WTC11 (cell line): ENCODE data around the gene RAI14. TPM values are rescaled to one million over a fixed set of nuclear protein-coding genes. Genes with fewer than 3 reads are reported as not detected.

Experiments used
- ATAC-seq: fragments of 200-7000 bp; cut with Tn5 transposase; 2 replicates; pipeline ENCODE4 v1.10.0; 2021; ENCODE audit warnings: mild to moderate bottlenecking, moderate library complexity
- CTCF ChIA-PET: fragments of 300-600 bp; sonication (Branson Sonifier 250); formaldehyde crosslinking; loops from one replicate; lab custom pipeline; 2021; ENCODE audit warnings: antibody characterized with exemption; lab: Charles Lee
- POLR2A ChIA-PET: fragments of 350-600 bp; sonication (Branson Sonifier 250); formaldehyde crosslinking; loops from one replicate; lab custom pipeline; 2021; ENCODE audit warnings: antibody characterized with exemption; lab: Charles Lee
- DNase-seq: peaks from one replicate; pipeline ENCODE4 v3.0.0; 2021; ENCODE audit warnings: low spot score
- H3K27ac Mint-ChIP-seq: 2 replicates; pipeline ENCODE4 v1.8.0; 2021; ENCODE audit warnings: mixed read lengths
- H3K27me3 Mint-ChIP-seq: 2 replicates; pipeline ENCODE4 v1.8.0; 2021; ENCODE audit warnings: low read depth, mild to moderate bottlenecking, moderate library complexity, mixed read lengths
- H3K36me3 Mint-ChIP-seq: 2 replicates; pipeline ENCODE4 v1.8.0; 2021; ENCODE audit warnings: mixed read lengths
- H3K4me1 Mint-ChIP-seq: 2 replicates; pipeline ENCODE4 v1.8.0; 2022; ENCODE audit warnings: mixed read lengths
- H3K4me3 Mint-ChIP-seq: 2 replicates; pipeline ENCODE4 v1.8.0; 2021; ENCODE audit warnings: mild to moderate bottlenecking, moderate library complexity, mixed read lengths
- H3K9me3 Mint-ChIP-seq: 2 replicates; pipeline ENCODE4 v1.8.0; 2021; ENCODE audit warnings: mixed read lengths
- ATF3 ChIP-seq: sonication (generic); formaldehyde crosslinking; conservative IDR thresholded peaks from 2 replicates; pipeline ENCODE4 v1.8.1; 2022; ENCODE audit warnings: mild to moderate bottlenecking, missing genetic modification reagents
- E2F4 ChIP-seq: sonication (generic); formaldehyde crosslinking; IDR thresholded peaks from 2 replicates; pipeline ENCODE4 v1.8.1; 2022; ENCODE audit warnings: low read depth, mild to moderate bottlenecking, moderate library complexity, missing genetic modification reagents, borderline replicate concordance
- E2F5 ChIP-seq: sonication (generic); formaldehyde crosslinking; IDR thresholded peaks from 2 replicates; pipeline ENCODE4 v1.8.1; 2022; ENCODE audit warnings: mild to moderate bottlenecking, moderate library complexity, missing genetic modification reagents
- ESRRA ChIP-seq: sonication (generic); formaldehyde crosslinking; IDR thresholded peaks from 2 replicates; pipeline ENCODE4 v1.8.1; 2022; ENCODE audit warnings: mild to moderate bottlenecking, missing genetic modification reagents, borderline replicate concordance
- ETV6 ChIP-seq: sonication (generic); formaldehyde crosslinking; IDR thresholded peaks from 2 replicates; pipeline ENCODE4 v1.8.1; 2022; ENCODE audit warnings: mild to moderate bottlenecking, missing genetic modification reagents
- HMGXB4 ChIP-seq: sonication (generic); formaldehyde crosslinking; IDR thresholded peaks from 2 replicates; pipeline ENCODE4 v1.8.1; 2023; ENCODE audit warnings: mild to moderate bottlenecking, moderate library complexity, missing genetic modification reagents
- MXD4 ChIP-seq: fragments of 250-450 bp; sonication (Bioruptor Pico); IDR thresholded peaks from 2 replicates; pipeline ENCODE4 v1.8.0; 2021; ENCODE audit warnings: mild to moderate bottlenecking, moderate library complexity, borderline replicate concordance
- NFATC4 ChIP-seq: fragments of 250-450 bp; sonication (Bioruptor Pico); IDR thresholded peaks from 2 replicates; pipeline ENCODE4 v1.9.0; 2021; ENCODE audit warnings: mild to moderate bottlenecking
- PREB ChIP-seq: sonication (generic); formaldehyde crosslinking; IDR thresholded peaks from 2 replicates; pipeline ENCODE4 v1.8.1; 2022; ENCODE audit warnings: mild to moderate bottlenecking, missing genetic modification reagents, moderate library complexity, borderline replicate concordance
- TP53 ChIP-seq: sonication (generic); formaldehyde crosslinking; IDR thresholded peaks from 2 replicates; pipeline ENCODE4 v1.8.1; 2023; ENCODE audit warnings: mild to moderate bottlenecking, missing genetic modification reagents
- ZNF317 ChIP-seq: sonication (generic); formaldehyde crosslinking; IDR thresholded peaks from 2 replicates; pipeline ENCODE4 v1.8.1; 2023; ENCODE audit warnings: low read depth, mild to moderate bottlenecking, moderate library complexity, missing genetic modification reagents, borderline replicate concordance
- ZNF396 ChIP-seq: fragments of 250-450 bp; sonication (Bioruptor Pico); IDR thresholded peaks from 2 replicates; pipeline ENCODE4 v1.8.0; 2021; ENCODE audit warnings: mild to moderate bottlenecking, moderate library complexity, borderline replicate concordance
- ZNF416 ChIP-seq: fragments of 250-450 bp; sonication (Bioruptor Pico); IDR thresholded peaks from 2 replicates; pipeline ENCODE4 v1.9.0; 2021; ENCODE audit warnings: mild to moderate bottlenecking, inconsistent platforms
- ZNF423 ChIP-seq: fragments of 250-450 bp; sonication (Bioruptor Pico); IDR thresholded peaks from 2 replicates; pipeline ENCODE4 v2.1.2; 2022; ENCODE audit warnings: mild to moderate bottlenecking, moderate library complexity
- ZNF512 ChIP-seq: sonication (generic); formaldehyde crosslinking; IDR thresholded peaks from 2 replicates; pipeline ENCODE4 v1.8.1; 2022; ENCODE audit warnings: missing genetic modification reagents, borderline replicate concordance
- ZNF671 ChIP-seq: fragments of 250-450 bp; sonication (Bioruptor Pico); IDR thresholded peaks from 2 replicates; pipeline ENCODE4 v1.8.0; 2021; ENCODE audit warnings: mild to moderate bottlenecking
- total RNA-seq: library from RNA; stranded (reverse); gene quantifications from 3 replicates; pipeline ENCODE4 v1.2.3, GENCODE V29; 2021
- TF ChIP-seq, protein P1 (sequence below): sonication (generic); formaldehyde crosslinking; IDR thresholded peaks from 2 replicates; pipeline ENCODE4 v1.8.0; 2023; ENCODE audit warnings: missing genetic modification reagents
- TF ChIP-seq, protein P2 (sequence below): sonication (generic); formaldehyde crosslinking; IDR thresholded peaks from 2 replicates; pipeline ENCODE4 v1.8.1; 2023; ENCODE audit warnings: mild to moderate bottlenecking, missing genetic modification reagents, moderate library complexity

The RAI14 gene
- total RNA-seq, 1 experiment from 2014 or later = 185 TPM

- CTCF ChIA-PET = no interaction called here
- 0 out of 2 replicates have a peak overlapping the region, but pooled peaks have one; percentile 13 for H3K27ac Mint-ChIP-seq
- no peaks in the 10 kb centered on the region for H3K27me3 Mint-ChIP-seq
- no peak for TF ChIP-seq ESRRA (CRISPR knock-in tag)
- no peak overlapping the region for H3K4me3 Mint-ChIP-seq
- H3K36me3 Mint-ChIP-seq = peaks cover 42% of the 10 kb centered on the region
- peaks cover 20% of the 10 kb centered on the region for H3K4me1 Mint-ChIP-seq
- H3K9me3 Mint-ChIP-seq = peaks cover 36% of the 10 kb centered on the region
- POLR2A ChIA-PET = no interaction called here
- no peak for DNase-seq
- peak; percentile 45 for ATAC-seq
Observed at GRCh38 chr5:34789021-34789531, 132.9 kb downstream of the RAI14 start.

DNA sequence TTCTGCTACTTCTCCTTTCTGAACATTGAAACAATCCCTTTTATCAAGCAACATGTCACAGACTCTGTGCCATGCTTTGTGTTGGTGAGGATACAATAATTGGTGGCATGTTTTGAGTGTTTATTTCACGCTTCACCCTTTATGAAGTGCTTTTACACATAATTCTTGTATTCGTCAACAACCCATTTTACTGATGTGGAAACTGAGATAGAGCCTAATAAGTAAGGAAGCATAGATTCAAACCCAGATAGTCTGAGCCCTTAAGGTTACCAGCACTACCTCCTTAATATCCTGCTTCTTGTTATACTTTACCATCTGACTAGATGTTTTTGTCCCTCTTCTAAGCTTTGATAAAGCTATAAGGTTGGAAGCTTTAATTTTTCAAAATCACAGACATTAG is 133.5 kb downstream of the RAI14 start:
- Mint-ChIP-seq H3K36me3 (peaks cover 37% of the 10 kb centered on the region), H3K27ac (no peak overlapping the region), H3K4me1 (peaks cover 20% of the 10 kb centered on the region), H3K4me3 (no peak overlapping the region), H3K9me3 (peaks cover 31% of the 10 kb centered on the region), H3K27me3 (no peaks in the 10 kb centered on the region)
- TF ChIP-seq ZNF423 (CRISPR knock-in tag) (no peak), ZNF416 (CRISPR knock-in tag) (no peak), ESRRA (CRISPR knock-in tag) (no peak), E2F5 (CRISPR knock-in tag) (no peak)
- ATAC-seq (no peak), DNase-seq (no peak)
- ChIA-PET CTCF (interaction anchor here (0.5 kb wide), 1 partner anchor 33 kb away, joined by 3 read pairs; no protein-coding TSS in a partner anchor), POLR2A (no interaction called here)

DNA sequence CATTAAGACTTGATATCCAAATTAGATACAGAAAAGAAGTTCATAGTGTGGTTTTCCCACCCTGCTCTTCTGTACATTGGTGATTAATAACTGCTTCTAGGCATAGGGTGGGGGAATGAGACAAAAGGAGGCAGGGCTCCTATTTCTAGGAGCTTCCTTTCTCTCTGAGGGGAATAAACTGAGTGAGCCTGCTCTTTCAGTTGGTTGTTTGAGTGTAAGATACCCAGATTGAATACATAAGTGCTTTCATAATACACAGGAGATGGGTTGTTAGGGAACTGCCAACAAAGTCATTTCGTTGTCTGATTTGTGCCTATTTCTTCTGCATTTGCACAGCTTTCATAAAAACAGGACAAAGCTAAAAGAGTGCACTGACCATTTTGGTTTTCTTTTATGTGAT is 133.9 kb downstream of the RAI14 start:
- H3K27ac Mint-ChIP-seq = no peak overlapping the region
- H3K4me3 Mint-ChIP-seq = no peak overlapping the region
- POLR2A ChIA-PET = no interaction called here
- CTCF ChIA-PET = interaction anchor here (0.5 kb wide), 1 partner anchor 33 kb away, joined by 3 read pairs; no protein-coding TSS in a partner anchor
- H3K27me3 Mint-ChIP-seq = no peaks in the 10 kb centered on the region
- DNase-seq (no peak), ATAC-seq (no peak)
- peaks cover 28% of the 10 kb centered on the region for H3K9me3 Mint-ChIP-seq
- peaks cover 37% of the 10 kb centered on the region for H3K36me3 Mint-ChIP-seq
- H3K4me1 Mint-ChIP-seq = peaks cover 20% of the 10 kb centered on the region
- no peak for TF ChIP-seq NFATC4 (CRISPR knock-in tag)
- TF ChIP-seq ATF3 = no peak
- no peak for TF ChIP-seq HMGXB4
- TF ChIP-seq, protein P1, sequence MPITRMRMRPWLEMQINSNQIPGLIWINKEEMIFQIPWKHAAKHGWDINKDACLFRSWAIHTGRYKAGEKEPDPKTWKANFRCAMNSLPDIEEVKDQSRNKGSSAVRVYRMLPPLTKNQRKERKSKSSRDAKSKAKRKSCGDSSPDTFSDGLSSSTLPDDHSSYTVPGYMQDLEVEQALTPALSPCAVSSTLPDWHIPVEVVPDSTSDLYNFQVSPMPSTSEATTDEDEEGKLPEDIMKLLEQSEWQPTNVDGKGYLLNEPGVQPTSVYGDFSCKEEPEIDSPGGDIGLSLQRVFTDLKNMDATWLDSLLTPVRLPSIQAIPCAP (CRISPR knock-in tag) = no peak
- TF ChIP-seq E2F4 (CRISPR knock-in tag) = no peak
- no peak for TF ChIP-seq ZNF512 (CRISPR knock-in tag)
- TF ChIP-seq ZNF671 (CRISPR knock-in tag) = no peak
- TF ChIP-seq ZNF317 (CRISPR knock-in tag) = no peak
- no peak for TF ChIP-seq TP53 (CRISPR knock-in tag)
- TF ChIP-seq, protein P2, sequence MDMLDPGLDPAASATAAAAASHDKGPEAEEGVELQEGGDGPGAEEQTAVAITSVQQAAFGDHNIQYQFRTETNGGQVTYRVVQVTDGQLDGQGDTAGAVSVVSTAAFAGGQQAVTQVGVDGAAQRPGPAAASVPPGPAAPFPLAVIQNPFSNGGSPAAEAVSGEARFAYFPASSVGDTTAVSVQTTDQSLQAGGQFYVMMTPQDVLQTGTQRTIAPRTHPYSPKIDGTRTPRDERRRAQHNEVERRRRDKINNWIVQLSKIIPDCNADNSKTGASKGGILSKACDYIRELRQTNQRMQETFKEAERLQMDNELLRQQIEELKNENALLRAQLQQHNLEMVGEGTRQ = no peak
- TF ChIP-seq ZNF396 (CRISPR knock-in tag) = no peak
- no peak for TF ChIP-seq MXD4 (CRISPR knock-in tag)
- no peak for TF ChIP-seq ETV6 (CRISPR knock-in tag)
- TF ChIP-seq PREB (CRISPR knock-in tag) = no peak
